ENCODE data around the gene MIA.
A peak's percentile ranks its signal among the peaks of the same experiment; 100 is the strongest.

The MIA gene

DNA sequence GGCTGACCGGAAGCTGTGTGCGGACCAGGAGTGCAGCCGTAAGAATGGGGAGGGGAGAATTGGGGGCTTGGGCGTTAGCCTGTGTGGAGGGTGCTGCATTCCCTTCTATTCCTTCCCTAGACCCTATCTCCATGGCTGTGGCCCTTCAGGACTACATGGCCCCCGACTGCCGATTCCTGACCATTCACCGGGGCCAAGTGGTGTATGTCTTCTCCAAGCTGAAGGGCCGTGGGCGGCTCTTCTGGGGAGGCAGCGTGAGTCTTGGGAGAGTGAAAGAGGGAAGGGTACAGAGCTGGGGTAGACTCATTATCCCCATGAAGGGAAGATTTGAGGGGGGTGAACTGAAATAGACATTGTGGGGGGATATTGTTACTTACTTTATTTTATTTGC lies 306 bp downstream of the MIA start:
- DNase-seq (ENCODE audit: low read depth), result no peak
- TF ChIP-seq CTCF (conservative IDR thresholded peaks at IDR 0.05; ENCODE audit: control insufficient read depth, insufficient read depth, low read depth, low read length), result no peak
- no peak overlapping the region for H3K4me3 ChIP-seq (ENCODE audit: control insufficient read depth, low read depth, low read length)

- DNase-seq (ENCODE audit: low read depth), result no peak
- no peak for TF ChIP-seq CTCF (conservative IDR thresholded peaks at IDR 0.05; ENCODE audit: control insufficient read depth, insufficient read depth, low read depth, low read length)
- H3K4me3 ChIP-seq (ENCODE audit: control insufficient read depth, low read depth, low read length), result no peak overlapping the region
Observed at GRCh38 chr19:40776364-40776763, 1.0 kb downstream of the MIA start.

GRCh38 chr19:40776932-40777644 lies 1.8 kb downstream of the MIA start:
- peak; percentile 89 for DNase-seq (ENCODE audit: low read depth)
- TF ChIP-seq CTCF (conservative IDR thresholded peaks at IDR 0.05; ENCODE audit: control insufficient read depth, insufficient read depth, low read depth, low read length), result no peak
- peak overlapping the region; percentile 67 for H3K4me3 ChIP-seq (ENCODE audit: control insufficient read depth, low read depth, low read length)

- no peak for TF ChIP-seq CTCF (conservative IDR thresholded peaks at IDR 0.05; ENCODE audit: control insufficient read depth, insufficient read depth, low read depth, low read length)
- peak overlapping the region; percentile 67 for H3K4me3 ChIP-seq (ENCODE audit: control insufficient read depth, low read depth, low read length)
- DNase-seq (ENCODE audit: low read depth), result no peak
Observed at GRCh38 chr19:40777645-40777936, 2.3 kb downstream of the MIA start.

DNA sequence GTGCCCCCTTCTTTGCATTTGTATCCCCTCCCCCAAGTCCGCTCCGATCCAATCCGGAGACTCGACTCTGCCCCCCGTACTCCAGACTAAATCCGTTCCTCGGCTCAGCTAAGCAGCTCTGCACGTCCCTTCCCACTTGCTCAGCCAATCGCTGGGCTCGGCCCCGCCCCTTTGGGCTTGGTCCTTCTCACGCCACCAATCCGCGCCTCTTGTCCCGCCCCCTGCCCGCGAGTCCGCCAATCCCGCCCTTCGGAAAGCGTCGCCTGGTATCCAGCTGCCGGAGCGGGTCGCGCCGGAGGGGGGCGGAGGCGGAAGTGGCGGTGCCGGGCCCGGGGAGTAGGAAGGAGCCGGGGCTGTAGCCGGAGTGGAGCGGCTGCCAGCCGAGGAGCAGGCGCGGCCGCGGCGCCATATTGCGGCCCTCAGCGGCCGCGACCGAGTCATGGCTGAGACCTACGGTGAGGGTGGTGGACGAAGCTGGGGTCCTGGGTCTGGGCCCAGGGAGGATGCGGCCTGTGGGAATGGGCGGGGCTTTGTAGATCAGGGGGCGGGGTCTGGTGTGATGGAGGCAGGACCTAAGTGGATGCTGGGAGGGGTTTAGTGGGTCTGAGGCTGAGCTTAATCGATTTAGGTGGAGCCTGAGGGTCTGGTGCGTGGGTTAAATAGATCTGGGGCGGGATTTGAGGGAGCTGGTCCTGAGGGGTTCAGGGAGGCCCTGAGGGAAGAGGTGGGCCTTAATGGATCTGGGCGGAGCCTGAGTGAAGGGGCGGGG lies 2.8 kb downstream of the MIA start, which contains the start of gene RAB4B:
RAB4B (plus strand) TSS at position 311 of the 769 bp plus-strand sequence; CDS start at position 440, 129 bp downstream.
- H3K4me3 ChIP-seq (ENCODE audit: control insufficient read depth, low read depth, low read length), result peak within 1 kb of the TSS; percentile 67
- no peak for TF ChIP-seq CTCF (conservative IDR thresholded peaks at IDR 0.05; ENCODE audit: control insufficient read depth, insufficient read depth, low read depth, low read length)
- peak; percentile 99 for DNase-seq (ENCODE audit: low read depth)

GRCh38 chr19:40778706-40779284 lies 3.5 kb downstream of the MIA start:
- H3K4me3 ChIP-seq (ENCODE audit: control insufficient read depth, low read depth, low read length), result peak overlapping the region; percentile 67
- peak; percentile 55 for DNase-seq (ENCODE audit: low read depth)
- no peak for TF ChIP-seq CTCF (conservative IDR thresholded peaks at IDR 0.05; ENCODE audit: control insufficient read depth, insufficient read depth, low read depth, low read length)

Data from fibroblast of mammary gland (primary cell).